NCI-H2081 treated with DMSO at 0.1 percent for 48 hours (cell line): ENCODE measurements around the gene TMEM269.

ENCODE experiments used
- DNase-seq: peaks from one replicate; lab custom pipeline; 2025; lab: John Stamatoyannopoulos, UW

The TMEM269 gene

GRCh38 chr1:42848823-42849537, 64.2 kb downstream of the TMEM269 start:
- no peak for DNase-seq

GRCh38 chr1:42849944-42850343, 65.2 kb downstream of the TMEM269 start:
- DNase-seq: no peak
